HepG2 (cell line): ENCODE results near the gene C20orf96. TPM values are rescaled to one million over a fixed set of nuclear protein-coding genes. Genes with fewer than 3 reads are reported as not detected.

Experiments
- AKAP8 ChIP-seq: sonication (generic); formaldehyde crosslinking; IDR thresholded peaks from 2 replicates; pipeline ENCODE4 v1.5.1; 2020; ENCODE audit warnings: mild to moderate bottlenecking, missing genetic modification reagents
- ARID5B ChIP-seq: IDR thresholded peaks from 2 replicates; pipeline ENCODE4 v1.4.0; 2020; ENCODE audit warnings: mild to moderate bottlenecking, missing genetic modification reagents
- CEBPZ ChIP-seq: IDR thresholded peaks from 2 replicates; pipeline ENCODE4 v1.6.1; 2012; ENCODE audit warnings: low read length, improper control_type of control experiment
- HINFP ChIP-seq: sonication (generic); formaldehyde crosslinking; IDR thresholded peaks from 2 replicates; pipeline ENCODE4 v1.4.0; 2020; ENCODE audit warnings: low read depth, mild to moderate bottlenecking, missing genetic modification reagents
- MBD4 ChIP-seq: IDR thresholded peaks from 2 replicates; pipeline ENCODE4 v1.6.1; 2012; ENCODE audit warnings: low read length, inconsistent platforms, borderline replicate concordance
- MYPOP ChIP-seq: sonication (generic); formaldehyde crosslinking; IDR thresholded peaks from 2 replicates; pipeline ENCODE4 v1.8.1; 2023; ENCODE audit warnings: mild to moderate bottlenecking, moderate library complexity, missing genetic modification reagents
- NFYC ChIP-seq: IDR thresholded peaks from 2 replicates; pipeline ENCODE4 v1.6.1; 2016; ENCODE audit warnings: missing genetic modification reagents, missing compliant biosample characterization
- XRCC5 ChIP-seq: fragments of 200-400 bp; formaldehyde crosslinking; optimal IDR thresholded peaks from 2 replicates; pipeline ENCODE3; 2017; ENCODE audit warnings: mild to moderate bottlenecking, low read length
- ZBTB2 ChIP-seq: sonication (generic); formaldehyde crosslinking; IDR thresholded peaks from 2 replicates; pipeline ENCODE4 v1.8.0; 2022; ENCODE audit warnings: low read depth, missing genetic modification reagents
- ZNF3 ChIP-seq: IDR thresholded peaks from 2 replicates; pipeline ENCODE4 v1.7.0; 2017; ENCODE audit warnings: inconsistent platforms
- ZNF652 ChIP-seq: IDR thresholded peaks from 2 replicates; pipeline ENCODE4 v1.6.1; 2016; ENCODE audit warnings: low read depth, borderline replicate concordance
- ZNF768 ChIP-seq: sonication (generic); formaldehyde crosslinking; IDR thresholded peaks from 2 replicates; pipeline ENCODE4 v1.4.0; 2020; ENCODE audit warnings: missing genetic modification reagents
- ZXDC ChIP-seq: sonication (generic); formaldehyde crosslinking; IDR thresholded peaks from 2 replicates; pipeline ENCODE4 v1.5.0; 2020; ENCODE audit warnings: mild to moderate bottlenecking, missing genetic modification reagents
- polyA plus RNA-seq, 8 experiments: library from polyadenylated mRNA; depleted of rRNA in 3 of 8; stranded (reverse) in 7 of 8; unstranded in 1 of 8; fragments of >200 nt; fragmentation: Illumina TruSeq in 4 of 8; extraction: Trizol in 4 of 8; gene quantifications; 2 replicates each; pipeline versions ENCODE4 v1.2.1 to v1.2.3, GENCODE V29; 2011 to 2016; ENCODE audit warnings: low read depth in 4 of 8, missing spikeins in 1 of 8, mixed read lengths in 1 of 8; ENCODE audit not compliant: insufficient read depth in 1 of 8
- total RNA-seq, 5 experiments: library from RNA; depleted of rRNA; stranded (reverse); fragments of >200 nt; fragmentation: Illumina TruSeq; extraction: Trizol; gene quantifications; 2 replicates each; pipeline ENCODE4 v1.2.3, GENCODE V29; 2016; ENCODE audit warnings: low read depth in 1 of 5

C20orf96 gene
- total and polyA plus RNA-seq, 2 of the 13 experiments (the other 11 are each of a cell fraction or from before 2014, with no cell fraction given), result 3.8 to 20.6 TPM

- peak; percentile 77 for TF ChIP-seq ARID5B (CRISPR knock-in tag)
- 0 out of 2 replicates have a peak, but pooled peaks have one; percentile 28 for TF ChIP-seq HINFP
- TF ChIP-seq NFYC (CRISPR knock-in tag), result 0 out of 2 replicates have a peak, but pooled peaks have one; percentile 8
- TF ChIP-seq ZNF768 (CRISPR knock-in tag), result no peak; the same call in 1 of the 2 replicates
- no peak for TF ChIP-seq MBD4
- no peak for TF ChIP-seq ZXDC
- peak; percentile 83 for TF ChIP-seq ZBTB2 (CRISPR knock-in tag)
- no peak for TF ChIP-seq CEBPZ
- peak; percentile 15; the same call in 1 of the 2 replicates for TF ChIP-seq ZNF652
- no peak for TF ChIP-seq ZNF3 (CRISPR knock-in tag)
- peak; percentile 85 for TF ChIP-seq MYPOP (CRISPR knock-in tag)
- TF ChIP-seq AKAP8 (CRISPR knock-in tag), result no peak
- TF ChIP-seq XRCC5, result peak; percentile 37
These were observed 36.9 kb upstream of the C20orf96 start (continued) for GRCh38 chr20:327186-328026.
